CD14-positive monocyte (primary cell): Measurements from ENCODE around the gene ACE. TPM values are rescaled to one million over a fixed set of nuclear protein-coding genes. Genes with fewer than 3 reads are reported as not detected.

Source experiments
- DNase-seq, 3 donors: peaks; one replicate each; pipeline ENCODE4 v3.0.0-alpha.2; 2011 to 2022
- H2AFZ ChIP-seq: 2 replicates; pipeline ENCODE4 v1.6.0; 2012; ENCODE audit warnings: mild to moderate bottlenecking, low read depth, low read length, inconsistent platforms; ENCODE audit not compliant: insufficient read depth, poor library complexity, severe bottlenecking
- H3K27ac ChIP-seq, 2 donors: 1 replicate in 1 of 2; 2 replicates in 1 of 2; pipeline ENCODE4 v1.5.1; 2012 to 2013; ENCODE audit warnings: low read length in 2 of 2, control low read depth in 1 of 2, inconsistent platforms in 1 of 2, low read depth in 1 of 2, mild to moderate bottlenecking in 1 of 2
- H3K27me3 ChIP-seq, 2 donors: one replicate each; pipeline versions ENCODE4 v1.6.0 to v1.6.1; 2011 to 2013; ENCODE audit warnings: low read length in 2 of 2; ENCODE audit not compliant: control insufficient read depth in 2 of 2, insufficient read depth in 2 of 2
- H3K36me3 ChIP-seq, 2 donors: replicated peaks in 1 of 2; 1 replicate in 1 of 2; 2 replicates in 1 of 2; pipeline versions ENCODE4 v1.5.1 to v1.6.1; 2012 to 2013; ENCODE audit warnings: low read length in 2 of 2, control low read depth in 1 of 2, inconsistent platforms in 1 of 2, mild to moderate bottlenecking in 1 of 2; ENCODE audit not compliant: insufficient read depth in 2 of 2, control insufficient read depth in 1 of 2
- H3K4me1 ChIP-seq, 2 donors: 1 replicate in 1 of 2; 2 replicates in 1 of 2; pipeline versions ENCODE4 v1.5.1 to v1.6.1; 2012 to 2013; ENCODE audit warnings: low read length in 2 of 2, control low read depth in 1 of 2, inconsistent platforms in 1 of 2, mild to moderate bottlenecking in 1 of 2, moderate library complexity in 1 of 2; ENCODE audit not compliant: insufficient read depth in 2 of 2, control insufficient read depth in 1 of 2
- H3K4me2 ChIP-seq: replicated peaks from 2 replicates; pipeline ENCODE3; 2012; ENCODE audit warnings: low read length, moderate library complexity, mild to moderate bottlenecking; ENCODE audit not compliant: poor library complexity, severe bottlenecking; ENCODE audit errors: extremely low read depth
- H3K4me3 ChIP-seq, 3 experiments: fragments of 200-600 bp in 1 of 3; sonication (generic) in 1 of 3; replicated peaks in 1 of 3; 1 replicate in 2 of 3; 2 replicates in 1 of 3; pipeline ENCODE4 v1.5.1; 2011 to 2013; ENCODE audit warnings: low read length in 3 of 3, mild to moderate bottlenecking in 3 of 3, control low read depth in 2 of 3, low read depth in 2 of 3, inconsistent platforms in 1 of 3, moderate library complexity in 1 of 3
- H3K79me2 ChIP-seq: 2 replicates; pipeline ENCODE4 v1.6.0; 2012; ENCODE audit warnings: mild to moderate bottlenecking, control low read depth, inconsistent platforms, low read length, moderate library complexity; ENCODE audit not compliant: insufficient read depth
- H3K9ac ChIP-seq: 2 replicates; pipeline ENCODE4 v1.6.0; 2017; ENCODE audit warnings: low read length, mild to moderate bottlenecking; ENCODE audit not compliant: insufficient read depth, poor library complexity, severe bottlenecking
- H3K9me3 ChIP-seq, 2 donors: replicated peaks in 1 of 2; 1 replicate in 1 of 2; 2 replicates in 1 of 2; pipeline versions ENCODE4 v1.5.1 to v1.6.1; 2012 to 2013; ENCODE audit warnings: low read length in 2 of 2, control low read depth in 1 of 2; ENCODE audit not compliant: control insufficient read depth in 1 of 2, insufficient read depth in 1 of 2
- H4K20me1 ChIP-seq: 2 replicates; pipeline ENCODE4 v1.6.0; 2012; ENCODE audit warnings: mild to moderate bottlenecking, low read length, control low read depth, moderate library complexity; ENCODE audit not compliant: insufficient read depth
- H3K27ac Mint-ChIP-seq, 7 donors: one replicate each; pipeline ENCODE4 v1.8.0; 2020; ENCODE audit warnings: mild to moderate bottlenecking in 7 of 7, mixed read lengths in 7 of 7, moderate library complexity in 6 of 7, inconsistent platforms in 2 of 7
- H3K27me3 Mint-ChIP-seq, 3 donors: one replicate each; pipeline ENCODE4 v1.8.0; 2021 to 2022; ENCODE audit warnings: low read depth in 3 of 3, mild to moderate bottlenecking in 3 of 3, mixed read lengths in 3 of 3, moderate library complexity in 3 of 3, inconsistent platforms in 1 of 3
- H3K36me3 Mint-ChIP-seq, 2 donors: one replicate each; pipeline ENCODE4 v1.8.0; 2020; ENCODE audit warnings: mixed read lengths in 2 of 2, inconsistent platforms in 1 of 2, mild to moderate bottlenecking in 1 of 2
- H3K4me1 Mint-ChIP-seq: one replicate; pipeline ENCODE4 v1.8.0; 2020; ENCODE audit warnings: mild to moderate bottlenecking, mixed read lengths
- H3K4me3 Mint-ChIP-seq, 2 donors: one replicate each; pipeline ENCODE4 v1.8.0; 2020; ENCODE audit warnings: mild to moderate bottlenecking in 2 of 2, mixed read lengths in 2 of 2, moderate library complexity in 1 of 2
- H3K9me3 Mint-ChIP-seq, 7 donors: one replicate each; pipeline ENCODE4 v1.8.0; 2020 to 2022; ENCODE audit warnings: mixed read lengths in 7 of 7, mild to moderate bottlenecking in 6 of 7, moderate library complexity in 6 of 7, inconsistent platforms in 2 of 7
- CTCF ChIP-seq: fragments of 200-600 bp; IDR thresholded peaks from one replicate; pipeline ENCODE4 v1.8.0; 2022; ENCODE audit warnings: antibody characterized with exemption, mild to moderate bottlenecking
- WGBS: methylation state at CpG from one replicate; pipeline ENCODE4 v1.1.5; 2013; ENCODE audit warnings: missing lambda C conversion rate; ENCODE audit not compliant: insufficient coverage; 5-methylcytosine and 5-hydroxymethylcytosine counted together
- intact Hi-C, 2 donors: fragments of 100-400 bp; cut with micrococcal nuclease; formaldehyde crosslinking; loops; one replicate each; pipeline versions ENCODE4 v1.15.0 to v1.15.1; 2023
- polyA plus RNA-seq, 3 donors: library from polyadenylated mRNA; depleted of rRNA in 1 of 3; unstranded in 2 of 3; stranded (reverse) in 1 of 3; fragments of 300-500 nt in 2 of 3; fragments of >200 nt in 1 of 3; fragmentation: Illumina TruSeq in 2 of 3; gene quantifications; 1 replicate in 2 of 3; 2 replicates in 1 of 3; pipeline ENCODE4 v1.2.3, GENCODE V29; 2012 to 2021

Gene ACE
- polyA plus RNA-seq, 3 donors, result 0.55 TPM; not detected in 2

GRCh38 chr17:63519116-63519881 is 42.4 kb downstream of the ACE start:
- WGBS, result 100% methylated on average over 1 of the region's 1 CpG

More at GRCh38 chr17:63519116-63519881, 42.4 kb downstream of the ACE start:
- Mint-ChIP-seq H3K4me3 (no peak overlapping the region), H3K4me1 (peaks cover 2% of the 10 kb centered on the region), H3K27me3 (peaks cover 20 to 34% (median 21%) of the 10 kb centered on the region in 3 donors), H3K27ac (no peak overlapping the region), H3K36me3 (no peaks in the 10 kb centered on the region), H3K9me3 (peaks cover 0 to 5% (median 3%) of the 10 kb centered on the region in 7 donors)
- no peak overlapping the region for H3K27ac ChIP-seq
- no peak overlapping the region for H3K4me3 ChIP-seq
- H3K36me3 ChIP-seq, result no peaks in the 10 kb centered on the region
- no peak for DNase-seq
- H3K27me3 ChIP-seq, result peaks cover 0 to 13% of the 10 kb centered on the region in 2 donors
- no peak for TF ChIP-seq CTCF
- H4K20me1 ChIP-seq, result no peaks in the 10 kb centered on the region
- no peak overlapping the region for H3K4me2 ChIP-seq
- no peaks in the 10 kb centered on the region for H3K9me3 ChIP-seq
- H2AFZ ChIP-seq, result no peak overlapping the region
- no peaks in the 10 kb centered on the region for H3K4me1 ChIP-seq
- no peak overlapping the region for H3K9ac ChIP-seq
- intact Hi-C loops, result no loop called here
- no peaks in the 10 kb centered on the region for H3K79me2 ChIP-seq
